AG04449 (cell line): Measurements from ENCODE around the gene HNRNPA3.
A peak's percentile ranks its signal among the peaks of the same experiment; 100 is the strongest.
"Not testable (repeated sequence)": the region's sequence is repeated elsewhere in the genome, so short reads cannot be mapped to it uniquely, and the experiment has no call there.

Experiments
- CTCF ChIA-PET: fragments of 350-600 bp; formaldehyde crosslinking; extraction: SDS; loops from one replicate; lab custom pipeline; 2021; ENCODE audit warnings: antibody characterized with exemption; lab: Yijun Ruan, JAX
- POLR2A ChIA-PET: fragments of 400-600, 350-600 bp; formaldehyde crosslinking; extraction: SDS; loops from one replicate; lab custom pipeline; 2020; ENCODE audit warnings: antibody characterized with exemption, inconsistent platforms; lab: Yijun Ruan, JAX
- DNase-seq: peaks from one replicate; pipeline ENCODE4 v3.0.0-alpha.2; 2010; ENCODE audit warnings: low read depth, low spot score
- H3K4me3 ChIP-seq: 2 replicates; pipeline ENCODE4 v1.5.1; 2011; ENCODE audit warnings: low read depth, mild to moderate bottlenecking, control low read depth, low read length
- CTCF ChIP-seq: IDR thresholded peaks from one replicate; pipeline ENCODE4 v1.5.1; 2011; ENCODE audit warnings: mild to moderate bottlenecking, moderate library complexity, low read length, control low read depth, inconsistent platforms; ENCODE audit not compliant: insufficient read depth; ENCODE audit errors: missing control alignments

The HNRNPA3 gene

DNA sequence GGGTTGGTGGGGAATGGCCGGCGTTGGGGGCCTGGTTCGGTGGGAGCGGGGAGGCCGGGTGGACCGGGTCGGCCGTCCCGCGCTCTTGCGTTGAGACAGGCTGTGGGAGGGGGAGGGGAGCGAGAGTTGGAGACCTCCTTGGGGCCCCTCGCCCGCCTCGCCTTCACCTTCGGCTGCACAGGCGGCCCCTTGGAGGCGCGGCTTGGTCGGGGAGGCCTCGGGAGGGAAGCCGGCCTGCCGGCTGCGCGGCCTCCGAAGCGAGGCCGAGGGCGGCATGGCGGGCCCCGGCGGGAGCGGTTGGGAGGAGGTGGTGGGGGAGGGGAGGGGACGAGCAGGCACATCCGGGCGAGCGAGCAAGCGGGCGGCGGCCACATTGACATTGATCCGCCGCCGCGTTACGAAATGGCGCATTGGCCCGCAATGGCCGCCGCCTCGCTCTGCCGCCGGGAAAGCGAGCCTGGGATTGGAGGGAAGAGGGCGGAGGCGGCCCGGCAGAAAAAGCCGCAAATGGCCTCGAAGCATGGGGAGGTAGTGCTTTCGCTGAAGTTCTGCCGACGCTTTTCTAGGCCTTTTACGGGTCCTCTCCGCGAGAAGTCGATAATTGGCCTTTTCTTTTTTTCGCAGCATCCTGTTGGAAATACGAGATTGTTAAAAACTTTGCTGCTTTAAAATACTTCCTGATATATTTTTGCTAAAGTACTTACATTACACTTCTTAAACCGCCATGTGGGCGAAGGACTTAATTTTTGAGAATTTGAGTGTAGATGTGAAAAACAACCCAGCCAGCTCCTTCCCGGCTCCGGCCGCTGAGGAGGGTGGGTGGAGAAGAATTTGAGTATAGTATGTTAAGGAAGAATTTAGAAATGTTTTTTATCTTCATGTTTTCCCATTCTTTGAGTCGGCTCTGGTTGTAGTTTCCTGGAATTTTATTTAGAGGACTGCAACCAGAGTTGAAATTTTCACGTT, 580 bp downstream of the HNRNPA3 start:
- no peak for TF ChIP-seq CTCF
- CTCF ChIA-PET, result interaction anchor here (0.6 to 1.5 kb wide), 3 partner anchors 12 to 52 kb away, joined by 3 to 4 read pairs (median 4); no protein-coding TSS in a partner anchor
- peak; percentile 28 for DNase-seq
- peak overlapping the region; percentile 65 for H3K4me3 ChIP-seq
- POLR2A ChIA-PET, result interaction anchor here (0.8 to 1.7 kb wide), 4 partner anchors 11 to 51 kb away, joined by 3 to 20 read pairs (median 8); partner anchors contain the start of gene NFE2L2

DNA sequence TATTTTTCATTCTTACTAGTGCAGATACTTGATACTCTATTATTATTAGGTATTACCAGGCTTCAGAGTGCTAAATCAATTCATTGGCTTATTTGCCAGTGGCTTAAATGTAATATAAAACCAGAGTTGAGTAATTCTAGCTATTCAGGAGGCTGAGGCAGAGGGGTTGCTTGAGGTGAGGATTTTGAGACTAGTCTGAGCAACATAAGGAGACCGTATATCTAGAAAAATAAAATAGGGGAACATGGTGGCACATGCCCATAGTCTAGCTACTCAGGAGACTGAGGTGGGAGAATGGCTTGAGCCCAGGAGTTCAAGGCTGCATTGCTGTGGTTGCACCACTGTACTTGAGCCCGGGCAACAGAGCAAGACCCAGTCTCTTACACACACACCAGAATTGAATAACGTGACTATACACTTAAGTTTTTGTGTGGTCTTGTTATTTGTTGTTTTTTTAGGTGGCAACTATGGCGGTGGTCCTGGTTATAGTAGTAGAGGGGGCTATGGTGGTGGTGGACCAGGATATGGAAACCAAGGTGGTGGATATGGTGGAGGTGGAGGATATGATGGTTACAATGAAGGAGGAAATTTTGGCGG, 4.8 kb downstream of the HNRNPA3 start:
- no peak overlapping the region for H3K4me3 ChIP-seq
- ChIA-PET POLR2A (no interaction called here), CTCF (interaction anchor here (1.4 kb wide), 1 partner anchor 10 kb away, joined by 3 read pairs; no protein-coding TSS in a partner anchor)
- TF ChIP-seq CTCF, result no peak
- no peak for DNase-seq

DNA sequence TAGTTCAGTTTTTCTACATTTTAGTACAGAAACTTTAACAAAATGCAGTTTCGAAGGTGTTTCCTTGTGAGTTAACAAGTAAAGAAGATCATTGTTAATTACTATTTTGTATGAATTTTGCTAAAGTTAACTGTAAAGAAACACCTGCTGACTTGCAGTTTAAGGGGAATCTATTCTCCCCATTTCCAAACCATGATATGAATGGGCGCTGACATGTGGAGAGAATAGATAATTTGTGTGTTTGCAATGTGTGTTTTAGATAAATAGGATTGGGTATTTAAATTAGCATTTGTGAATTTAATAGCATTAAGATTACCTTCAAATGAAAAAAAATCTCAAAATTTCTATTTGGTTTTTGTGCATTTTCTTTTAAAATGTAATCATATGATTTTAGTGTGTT, 7.2 kb downstream of the HNRNPA3 start:
- DNase-seq, POLR2A ChIA-PET, H3K4me3 ChIP-seq, CTCF ChIA-PET: not testable (repeated sequence)

- ChIA-PET POLR2A (no interaction called here), CTCF (interaction anchor here (1.5 to 2.1 kb wide), 2 partner anchors 9 to 57 kb away, joined by 3 to 7 read pairs; no protein-coding TSS in a partner anchor)
- DNase-seq, result no peak
- H3K4me3 ChIP-seq, result no peak overlapping the region
- TF ChIP-seq CTCF, result no peak
Measured at GRCh38 chr2:177221534-177221933, 8.9 kb downstream of the HNRNPA3 start.

DNA sequence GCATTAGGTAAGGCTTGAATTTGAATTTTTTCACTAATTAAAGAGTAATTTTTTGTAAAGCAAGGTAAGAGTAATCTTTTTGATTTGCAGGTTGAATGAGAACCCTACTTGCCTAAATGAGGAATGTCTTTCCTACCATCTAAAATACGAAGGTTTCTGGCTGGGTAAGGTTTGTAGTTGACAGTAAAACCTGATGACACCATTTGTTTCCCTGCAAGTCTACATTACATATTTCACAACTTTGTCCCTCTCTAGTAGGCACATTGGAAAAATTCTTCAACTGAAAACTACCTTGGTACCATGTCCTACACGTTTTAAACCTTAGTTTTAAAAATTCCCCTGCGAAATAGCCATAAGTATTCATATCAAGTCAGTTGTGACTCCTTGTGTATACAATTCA, 9.4 kb downstream of the HNRNPA3 start:
- DNase-seq, result no peak
- POLR2A ChIA-PET, result no interaction called here
- no peak for TF ChIP-seq CTCF
- CTCF ChIA-PET, result interaction anchor here (1.5 to 2.1 kb wide), 2 partner anchors 9 to 57 kb away, joined by 3 to 7 read pairs; no protein-coding TSS in a partner anchor
- no peak overlapping the region for H3K4me3 ChIP-seq

- CTCF ChIA-PET, POLR2A ChIA-PET, H3K4me3 ChIP-seq, DNase-seq: not testable (repeated sequence)
Measured at GRCh38 chr2:177223436-177223835, 10.8 kb downstream of the HNRNPA3 start.

DNA sequence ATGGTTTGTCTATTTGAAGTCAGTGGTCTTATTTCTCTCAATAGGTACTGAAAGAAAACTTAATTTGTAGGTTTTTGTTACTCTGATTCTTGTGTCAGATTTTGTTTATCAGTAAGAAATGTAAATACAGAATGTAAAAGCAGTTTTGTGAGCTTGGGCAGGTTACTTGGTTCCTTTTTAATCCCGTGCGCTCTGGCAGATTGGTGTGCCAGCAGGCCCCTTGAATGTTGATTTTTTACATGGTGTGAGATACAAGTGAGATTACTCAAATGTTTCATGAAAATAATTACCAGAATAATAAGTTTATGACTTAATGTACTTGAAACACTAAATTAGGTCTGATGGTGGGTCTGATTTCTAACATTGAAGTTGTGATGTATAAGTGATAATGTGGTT, 13.4 kb downstream of the HNRNPA3 start:
- CTCF ChIA-PET, result interaction anchor here (1.1 to 1.6 kb wide), 4 partner anchors 8 to 61 kb away, joined by 4 to 5 read pairs (median 4); no protein-coding TSS in a partner anchor
- TF ChIP-seq CTCF, result no peak

More for the DNA sequence above, 13.4 kb downstream of the HNRNPA3 start:
- H3K4me3 ChIP-seq, result no peak overlapping the region
- no peak for DNase-seq
- POLR2A ChIA-PET, result interaction anchor here (0.7 to 1.9 kb wide), 3 partner anchors 10 to 190 kb away, joined by 4 to 7 read pairs (median 6); no protein-coding TSS in a partner anchor
